NCI-H748 treated with DMSO at 0.1 percent for 48 hours (cell line): Measurements from ENCODE around the gene PTCHD4.

Experiments used
- DNase-seq: peaks from one replicate; lab custom pipeline; 2025; lab: John Stamatoyannopoulos, UW

PTCHD4 gene

DNA sequence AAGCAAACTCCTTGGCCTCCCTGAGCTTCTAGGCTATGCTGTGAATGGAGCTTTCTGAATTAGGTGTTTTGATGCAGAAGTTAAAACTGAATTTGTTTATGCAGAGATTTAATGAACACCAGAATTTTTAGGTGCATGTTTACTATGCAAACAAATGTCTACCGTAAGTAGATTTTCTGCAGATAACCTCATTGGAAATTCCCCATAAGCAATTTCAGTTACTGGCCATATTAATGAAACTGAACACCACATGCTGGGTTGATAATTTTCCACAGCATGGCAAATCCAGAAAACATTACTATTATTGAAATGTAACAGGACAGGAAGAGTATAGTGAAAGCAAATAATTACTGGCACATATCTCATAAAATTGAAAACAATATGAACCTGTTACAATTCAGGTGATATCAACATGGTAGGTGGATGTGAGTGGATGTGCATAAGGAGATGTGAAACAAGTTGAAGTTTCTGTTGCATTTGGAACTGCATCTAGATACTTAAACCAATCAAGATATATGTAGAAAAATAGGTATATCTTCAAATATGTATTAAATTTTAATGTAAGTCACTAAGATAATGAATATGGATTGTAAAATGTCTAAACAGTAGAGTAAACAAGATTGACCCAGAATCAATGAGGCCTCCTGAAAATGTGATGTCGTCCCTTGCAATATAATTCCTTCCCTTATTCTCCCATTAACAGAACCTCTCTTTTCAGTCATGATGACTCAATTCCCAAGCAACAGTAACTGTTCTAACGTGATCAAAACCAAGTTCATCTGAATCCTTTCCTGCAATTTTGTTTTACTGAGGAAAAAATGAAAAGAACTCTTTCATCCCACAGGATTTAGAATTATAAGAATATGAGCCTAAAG, 11.0 kb downstream of the PTCHD4 start:
- no peak for DNase-seq

- no peak for DNase-seq
These were observed 12.1 kb downstream of the PTCHD4 start for GRCh38 chr6:48098923-48099322.

DNA sequence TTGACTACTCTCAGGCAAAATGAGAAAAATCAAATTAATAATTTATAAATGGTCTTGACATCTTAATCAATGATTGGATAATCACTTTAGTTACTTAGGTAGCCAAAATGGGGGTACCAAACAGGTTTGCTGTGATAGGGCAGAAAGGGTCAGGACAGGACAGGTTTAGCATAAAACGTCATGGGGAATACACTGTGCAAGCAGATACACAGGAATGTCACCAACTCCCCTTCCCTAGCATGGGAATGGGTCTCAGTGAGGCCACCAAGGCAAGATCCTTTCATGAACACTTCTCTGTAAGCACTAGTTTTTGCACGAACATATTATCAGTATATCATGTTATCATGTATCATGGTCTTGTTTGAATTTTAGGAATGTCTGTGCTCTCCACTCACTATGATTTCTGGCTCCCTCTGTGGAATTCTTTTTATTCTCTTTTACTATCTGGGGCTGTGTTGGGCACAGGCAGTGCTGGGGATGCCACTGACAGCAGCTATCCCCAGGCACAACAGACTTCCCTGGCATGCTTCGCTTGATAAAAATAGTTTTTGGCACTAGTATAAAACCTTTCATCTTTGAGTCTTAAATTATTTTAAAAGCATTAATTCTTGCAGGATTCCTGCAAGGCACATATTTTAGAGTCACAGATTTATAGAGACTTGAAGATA, 18.3 kb downstream of the PTCHD4 start:
- DNase-seq: no peak

- no peak for DNase-seq
These were observed 20.5 kb downstream of the PTCHD4 start for GRCh38 chr6:48090546-48090945.

DNA sequence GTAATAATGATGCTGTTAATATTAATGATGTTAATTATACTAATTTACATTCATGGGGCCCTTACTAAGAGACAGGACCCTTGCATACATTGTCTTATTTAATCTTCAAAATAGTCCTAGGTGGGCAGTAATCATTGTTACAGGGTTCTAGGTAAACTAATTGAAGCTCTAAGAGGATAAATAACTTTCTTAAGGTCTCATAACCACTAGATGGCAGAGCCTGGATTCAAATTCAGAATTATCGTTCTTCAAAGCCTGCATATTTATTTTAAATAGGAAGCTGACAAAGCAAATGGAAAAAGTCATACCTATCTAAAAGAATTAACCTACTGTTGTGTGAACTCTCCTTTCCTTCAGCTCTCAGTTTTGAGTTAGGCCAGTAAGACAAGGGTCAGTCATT, 23.5 kb downstream of the PTCHD4 start:
- peak; percentile 66 for DNase-seq

DNA sequence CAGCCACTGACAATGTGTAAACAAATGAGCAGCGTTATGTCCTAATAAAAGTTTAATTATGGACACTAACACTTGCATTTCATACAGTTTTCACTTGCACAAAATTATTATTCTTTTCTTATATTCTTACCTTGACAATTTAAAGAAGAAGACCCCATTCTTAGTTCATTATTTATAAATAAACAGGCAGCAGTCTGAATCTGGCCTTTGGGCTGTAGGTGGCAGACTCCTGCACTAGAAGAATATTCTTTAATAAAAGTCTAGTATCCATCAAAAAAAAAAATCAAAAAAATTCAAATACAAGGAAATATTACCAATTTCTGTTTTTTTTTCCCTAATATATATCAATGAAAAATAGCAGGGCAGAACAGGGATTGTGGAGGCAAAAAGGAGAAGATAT, 24.8 kb downstream of the PTCHD4 start:
- DNase-seq: no peak

DNA sequence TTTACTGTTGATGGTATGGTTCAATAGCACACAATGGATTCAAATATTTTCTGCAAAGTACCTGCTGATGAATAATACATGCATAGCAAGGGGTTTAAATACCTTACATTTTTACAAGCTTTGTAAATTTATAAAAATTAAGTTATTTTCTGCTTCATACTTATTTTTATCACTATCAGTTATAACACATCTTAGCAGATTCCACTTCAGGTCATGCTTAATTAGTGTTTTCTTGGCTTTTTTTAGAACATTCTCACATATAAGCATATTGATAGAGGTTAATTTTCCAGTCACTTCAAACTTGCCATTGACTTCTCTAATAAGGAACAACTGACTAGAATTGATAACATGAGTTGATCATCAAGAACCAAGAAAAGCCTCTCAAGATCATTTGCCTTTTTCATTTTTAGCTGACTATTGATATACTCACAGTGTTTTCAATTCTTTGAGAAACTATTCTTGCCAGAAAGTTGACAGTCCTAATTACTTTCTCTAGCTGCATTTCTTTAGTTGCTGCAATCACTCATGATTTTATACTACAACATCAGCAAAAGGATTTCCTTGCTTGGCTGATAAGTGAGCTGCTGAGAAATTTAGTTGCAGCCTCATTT, 25.8 kb downstream of the PTCHD4 start:
- no peak for DNase-seq

GRCh38 chr6:48084201-48084600, 26.8 kb downstream of the PTCHD4 start:
- no peak for DNase-seq

GRCh38 chr6:48080227-48081009, 30.6 kb downstream of the PTCHD4 start:
- peak; percentile 97 for DNase-seq

GRCh38 chr6:48078120-48078519, 32.9 kb downstream of the PTCHD4 start:
- no peak for DNase-seq

DNA sequence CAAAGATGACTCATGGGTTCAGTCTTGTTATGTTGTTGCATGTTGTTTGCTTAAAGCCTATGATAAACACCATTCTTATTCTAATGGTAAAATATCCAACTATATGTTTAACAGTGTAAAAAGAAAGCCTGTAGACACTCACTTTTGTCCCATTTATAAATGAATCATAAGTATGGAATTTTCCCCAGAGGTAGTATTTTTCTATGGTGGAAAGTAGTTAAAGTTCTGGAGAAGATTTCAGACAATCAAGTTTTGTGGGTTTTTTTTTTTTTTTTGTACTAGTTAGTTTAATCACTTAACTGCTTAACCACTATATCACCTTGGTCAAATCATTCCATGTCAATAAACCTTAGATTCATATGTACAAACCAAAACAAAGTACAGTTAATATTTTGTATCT, 35.8 kb downstream of the PTCHD4 start:
- DNase-seq: no peak

DNA sequence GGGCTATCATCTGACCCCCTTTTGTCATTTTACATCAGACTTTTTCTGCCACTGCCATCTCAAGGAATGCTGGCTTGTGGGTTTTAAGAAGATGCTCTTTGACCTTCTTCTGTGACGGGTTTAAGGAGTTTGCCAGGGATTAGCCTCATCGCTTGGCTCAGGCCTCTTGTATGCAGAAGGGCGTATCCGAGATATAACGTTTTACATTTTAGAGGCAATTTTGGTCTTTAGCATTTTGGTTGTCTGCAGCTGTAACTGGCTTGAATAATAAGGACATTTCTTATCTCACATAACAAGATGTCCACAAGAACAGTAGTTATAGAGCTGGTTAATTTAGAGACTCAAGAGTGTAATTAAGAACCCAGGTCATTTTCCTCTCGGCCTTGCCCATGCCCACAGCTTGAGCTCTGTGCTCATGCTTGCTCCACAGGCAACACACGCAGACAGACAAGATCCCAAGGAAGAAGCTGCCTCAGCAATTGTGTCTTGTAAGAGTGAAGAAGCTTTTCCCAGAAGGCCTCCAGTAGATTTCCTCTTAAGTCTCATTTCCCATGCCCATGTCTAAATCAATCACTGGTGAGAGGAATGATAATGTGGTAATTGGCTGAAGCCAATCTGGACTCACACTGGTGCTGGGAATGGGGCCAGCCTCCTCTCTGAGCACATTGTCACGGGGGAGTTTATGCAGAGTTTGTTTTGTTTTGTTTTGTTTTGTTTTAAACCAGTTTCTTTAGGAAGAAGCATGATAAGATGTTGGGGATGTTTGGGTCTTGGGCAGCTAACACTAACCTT, 36.8 kb downstream of the PTCHD4 start:
- no peak for DNase-seq

DNA sequence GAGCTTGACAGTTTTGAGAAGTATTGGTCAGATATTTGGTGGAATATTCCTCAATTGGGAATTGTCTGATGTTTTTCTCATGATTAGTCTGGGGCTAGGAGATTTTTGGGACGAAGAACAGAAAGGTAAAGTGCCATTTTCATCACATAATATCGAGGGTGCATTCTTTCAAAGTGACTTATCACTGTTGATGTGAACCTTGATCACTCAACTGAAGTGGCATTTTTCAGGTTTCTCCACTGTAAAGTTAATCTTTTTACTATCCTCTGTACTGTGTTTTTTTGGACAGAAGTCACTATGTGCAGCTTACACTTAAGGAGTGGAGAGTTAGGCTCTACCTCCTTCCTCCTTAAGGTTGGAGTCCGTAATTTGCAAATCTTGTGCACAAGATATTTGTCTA, 39.2 kb downstream of the PTCHD4 start:
- DNase-seq: no peak

- peak; percentile 44 for DNase-seq
These were observed 41.7 kb downstream of the PTCHD4 start for GRCh38 chr6:48069280-48069679.

DNA sequence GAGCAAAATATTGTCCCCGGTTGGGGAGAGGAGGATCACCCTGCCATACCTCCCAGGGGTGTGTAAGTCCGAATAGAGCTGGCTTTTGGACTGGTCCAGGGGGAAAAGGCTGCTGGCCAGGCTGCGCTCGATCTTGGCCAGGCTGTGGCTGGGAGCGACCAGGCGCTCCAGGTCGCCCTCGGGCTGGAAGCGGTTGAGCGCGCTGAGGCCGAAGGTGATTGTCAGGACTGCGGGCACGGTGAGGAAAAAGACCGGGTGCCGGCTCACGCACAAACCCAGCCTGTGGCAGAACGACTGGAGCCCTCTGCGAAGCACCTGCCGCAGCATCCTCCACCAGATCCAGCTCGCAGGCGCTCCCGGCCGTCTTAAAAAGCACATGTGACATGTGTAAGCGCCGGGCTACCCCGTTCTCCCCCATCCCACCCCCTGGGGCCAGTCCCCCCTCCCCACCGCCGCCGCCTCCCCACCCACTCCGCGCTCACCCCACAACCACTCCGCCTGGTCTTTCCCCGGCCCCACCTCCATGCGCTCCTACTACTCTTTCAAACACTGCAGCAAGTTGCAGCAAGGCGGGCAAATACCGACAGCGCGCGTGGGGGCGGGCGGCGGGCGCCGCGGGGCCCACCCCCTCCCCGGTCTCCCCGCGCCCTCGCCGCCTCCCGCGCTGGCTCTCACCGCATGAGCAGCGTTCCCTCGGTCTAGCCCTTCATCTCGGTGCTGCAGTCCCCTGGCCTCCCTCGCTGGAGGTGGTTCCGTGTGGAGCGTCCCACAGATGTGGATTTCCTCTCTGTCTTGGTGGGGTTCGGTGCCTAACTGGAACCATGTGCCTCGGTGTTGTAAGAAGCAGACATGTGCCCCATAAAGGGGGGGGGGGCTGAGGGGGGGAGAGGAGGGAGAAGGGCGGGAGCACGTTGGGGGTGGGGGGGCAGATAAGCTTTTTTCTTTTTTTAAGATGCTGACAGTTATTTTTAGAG, 42.4 kb downstream of the PTCHD4 start:
- DNase-seq: peak; percentile 78

DNA sequence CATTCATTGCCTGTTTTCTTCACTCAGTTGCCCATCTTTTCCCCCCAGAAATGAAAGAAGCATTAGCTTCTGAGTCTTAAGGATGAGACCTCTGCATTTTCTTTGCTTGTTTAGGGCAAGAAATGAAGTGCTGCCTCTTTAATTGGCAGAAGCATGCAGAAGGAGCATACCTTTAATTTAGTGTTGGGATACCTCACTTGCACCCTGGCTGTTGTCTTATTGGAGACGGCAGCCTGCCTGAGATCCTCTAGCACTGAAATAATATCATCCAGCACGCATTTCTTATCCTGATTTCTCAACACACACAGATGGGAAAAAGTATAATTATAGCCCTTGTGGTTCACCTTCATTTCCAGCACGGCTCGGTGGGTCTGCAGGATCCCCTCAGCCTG, 43.1 kb downstream of the PTCHD4 start:
- peak; percentile 71 for DNase-seq

DNA sequence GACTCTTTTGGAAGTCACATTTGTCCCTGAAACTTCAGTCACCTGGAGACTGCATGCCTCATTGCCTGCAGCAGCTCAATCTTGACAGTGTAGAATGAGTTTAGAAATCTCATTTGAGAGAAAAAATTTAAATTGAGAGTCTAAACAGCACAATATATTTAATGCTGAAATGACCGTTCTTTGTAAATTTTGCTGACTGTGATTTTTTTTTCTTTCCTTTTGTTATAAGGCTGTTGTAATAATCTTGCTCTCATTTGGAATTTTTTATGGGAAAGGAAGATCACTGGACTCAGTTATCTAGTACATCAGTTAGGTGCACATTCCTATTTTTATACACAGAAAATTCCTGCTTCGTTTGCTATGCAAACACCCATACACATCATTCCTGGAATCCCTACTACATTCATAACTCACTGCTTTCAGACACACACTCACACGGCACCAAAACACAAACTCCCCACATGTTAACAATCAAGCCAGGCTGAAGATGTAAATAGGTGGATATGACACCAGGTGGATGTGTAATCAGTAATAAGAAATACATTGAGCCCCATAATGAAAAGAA, 43.8 kb downstream of the PTCHD4 start:
- peak; percentile 28 for DNase-seq

DNA sequence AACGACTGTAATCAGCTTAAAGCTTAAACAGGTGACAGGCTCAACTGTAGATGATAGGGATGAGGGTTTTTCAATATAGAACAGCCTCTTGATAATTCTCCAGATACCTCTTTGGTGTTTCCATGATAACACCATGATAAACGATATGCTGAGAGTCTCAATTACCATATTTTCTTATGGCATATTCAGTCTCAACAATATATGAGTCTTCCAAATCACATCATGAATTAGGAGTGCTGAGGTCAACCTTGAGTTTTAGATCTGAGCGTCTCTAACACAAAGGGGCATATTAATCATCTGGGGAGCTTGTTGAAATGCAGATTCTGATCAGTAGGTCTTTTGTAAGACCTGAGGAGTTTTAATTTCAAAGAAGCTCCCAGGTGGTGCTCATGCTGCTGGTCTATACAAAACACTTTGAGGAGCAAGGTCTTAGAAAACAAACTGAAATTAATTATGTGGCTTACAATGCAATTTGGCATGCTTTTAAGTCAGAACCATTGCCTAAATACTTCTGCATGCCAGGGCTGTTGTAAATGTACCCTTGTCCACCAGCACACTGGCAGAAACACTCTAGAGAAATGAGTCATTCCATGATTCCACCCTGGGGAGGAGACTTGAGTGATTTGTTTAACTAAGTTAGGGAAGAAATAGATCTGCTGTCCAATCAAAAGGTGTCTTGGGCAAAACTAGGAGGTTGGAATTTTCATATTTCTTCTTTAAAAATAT, 49.6 kb downstream of the PTCHD4 start:
- DNase-seq: no peak
